Neural cell (in vitro differentiated cells): ENCODE results near the gene GDPD2. TPM values are rescaled to one million over a fixed set of nuclear protein-coding genes. Genes with fewer than 3 reads are reported as not detected.

Experiments used
- H2AFZ ChIP-seq: fragments of 200-600, 300-800 bp; sonication (generic), shearing (Covaris generic); 2 replicates; pipeline ENCODE4 v1.6.0; 2014; ENCODE audit warnings: low read depth, mild to moderate bottlenecking, antibody characterized with exemption, low read length, moderate library complexity
- H3F3A ChIP-seq: fragments of 200-600 bp; shearing (Covaris generic); 2 replicates; pipeline ENCODE4 v1.6.1; 2016; ENCODE audit warnings: mild to moderate bottlenecking, moderate library complexity, mixed read lengths, antibody characterized with exemption, low read length; ENCODE audit not compliant: insufficient read depth, poor library complexity, severe bottlenecking
- H3K27ac ChIP-seq: fragments of 200-600, 300-800 bp; sonication (generic), shearing (Covaris generic); 2 replicates; pipeline ENCODE4 v1.5.1; 2014; ENCODE audit warnings: mild to moderate bottlenecking, low read length, moderate library complexity
- H3K27me3 ChIP-seq: fragments of 300-800, 200-600 bp; sonication (generic), shearing (Covaris generic); 2 replicates; pipeline ENCODE4 v1.6.0; 2014; ENCODE audit warnings: mild to moderate bottlenecking, low read depth, low read length, moderate library complexity; ENCODE audit not compliant: insufficient read depth
- H3K36me3 ChIP-seq: fragments of 300-800, 200-600 bp; sonication (generic), shearing (Covaris generic); 2 replicates; pipeline ENCODE4 v1.5.1; 2014; ENCODE audit warnings: mild to moderate bottlenecking, antibody characterized with exemption, low read length, moderate library complexity; ENCODE audit not compliant: insufficient read depth
- H3K4me2 ChIP-seq: fragments of 300-800, 200-600 bp; sonication (generic), shearing (Covaris generic); 2 replicates; pipeline ENCODE4 v1.6.0; 2014; ENCODE audit warnings: mild to moderate bottlenecking, low read length
- H3K4me3 ChIP-seq: fragments of 300-800, 200-600 bp; sonication (generic), shearing (Covaris generic); 2 replicates; pipeline ENCODE4 v1.5.1; 2014; ENCODE audit warnings: mild to moderate bottlenecking, low read length, moderate library complexity
- H3K79me2 ChIP-seq: fragments of 200-600 bp; shearing (Covaris generic); replicated peaks from 2 replicates; pipeline ENCODE4 v1.6.0; 2014; ENCODE audit warnings: mild to moderate bottlenecking, low read length, moderate library complexity; ENCODE audit not compliant: insufficient read depth
- H3K9ac ChIP-seq: fragments of 300-800, 200-600 bp; sonication (generic), shearing (Covaris generic); 2 replicates; pipeline ENCODE4 v1.6.1; 2016; ENCODE audit warnings: mild to moderate bottlenecking, low read length, mixed read lengths
- H3K9me2 ChIP-seq: fragments of 200-600 bp; shearing (Covaris generic); 2 replicates; pipeline ENCODE4 v1.6.1; 2016; ENCODE audit warnings: mild to moderate bottlenecking, low read length, mixed read lengths; ENCODE audit not compliant: insufficient read depth
- H3K9me3 ChIP-seq: fragments of 200-600, 300-800 bp; sonication (generic), shearing (Covaris generic); 2 replicates; pipeline ENCODE4 v1.6.1; 2016; ENCODE audit warnings: mild to moderate bottlenecking, mixed run types, low read length, moderate library complexity, mixed read lengths
- H4K20me1 ChIP-seq: fragments of 200-600 bp; shearing (Covaris generic); 2 replicates; pipeline ENCODE4 v1.6.1; 2016; ENCODE audit warnings: mild to moderate bottlenecking, mixed run types; ENCODE audit not compliant: insufficient read depth
- CTCF ChIP-seq: fragments of 450-650 bp; IDR thresholded peaks from 2 replicates; pipeline ENCODE4 v1.5.1; 2014; ENCODE audit warnings: antibody characterized with exemption, mild to moderate bottlenecking, moderate library complexity; ENCODE audit not compliant: poor library complexity, severe bottlenecking
- EP300 ChIP-seq: fragments of 450-650 bp; conservative IDR thresholded peaks from 2 replicates; pipeline ENCODE4 v1.6.1; 2014; ENCODE audit warnings: antibody characterized with exemption, mild to moderate bottlenecking, moderate library complexity; ENCODE audit not compliant: poor library complexity, severe bottlenecking
- EZH2 ChIP-seq: fragments of 200-600, 300-800 bp; shearing (Covaris generic), sonication (generic); IDR thresholded peaks from 2 replicates; pipeline ENCODE4 v1.6.1; 2014; ENCODE audit warnings: antibody characterized with exemption, low read length, borderline replicate concordance, mild to moderate bottlenecking; ENCODE audit not compliant: insufficient read depth, poor library complexity, severe bottlenecking
- MXI1 ChIP-seq: fragments of 450-650 bp; conservative IDR thresholded peaks from 2 replicates; pipeline ENCODE4 v1.6.1; 2014; ENCODE audit warnings: antibody characterized with exemption, mild to moderate bottlenecking; ENCODE audit not compliant: poor library complexity, severe bottlenecking
- POLR2AphosphoS5 ChIP-seq: IDR thresholded peaks from 2 replicates; pipeline ENCODE4 v1.6.1; 2012
- RAD21 ChIP-seq: fragments of 450-650 bp; conservative IDR thresholded peaks from 2 replicates; pipeline ENCODE4 v1.6.1; 2014; ENCODE audit warnings: antibody characterized with exemption, mild to moderate bottlenecking, moderate library complexity
- REST ChIP-seq: IDR thresholded peaks from 2 replicates; pipeline ENCODE4 v1.6.1; 2012; ENCODE audit warnings: borderline replicate concordance
- SMC3 ChIP-seq: fragments of 450-650 bp; conservative IDR thresholded peaks from 2 replicates; pipeline ENCODE4 v1.6.1; 2014; ENCODE audit warnings: antibody characterized with exemption, mild to moderate bottlenecking, moderate library complexity; ENCODE audit not compliant: poor library complexity
- TAF1 ChIP-seq: IDR thresholded peaks from 2 replicates; pipeline ENCODE4 v1.6.1; 2012; ENCODE audit warnings: low read depth
- polyA plus RNA-seq: library from polyadenylated mRNA; depleted of rRNA; stranded (reverse); fragments of >200 nt; gene quantifications from 2 replicates; pipeline ENCODE4 v1.2.3, GENCODE V29; 2014

GDPD2 gene
- polyA plus RNA-seq, 1 donor from 2014 or later, result not detected

- Histone ChIP-seq H3K79me2 (no peaks in the 10 kb centered on the region), H3K36me3 (no peaks in the 10 kb centered on the region), H3K9me3 (no peaks in the 10 kb centered on the region), H4K20me1 (no peaks in the 10 kb centered on the region), H3K4me2 (no peak overlapping the region), H3K9ac (no peak overlapping the region), H3K9me2 (no peaks in the 10 kb centered on the region), H2AFZ (no peak overlapping the region), H3K4me3 (no peak overlapping the region), H3K27me3 (no peaks in the 10 kb centered on the region), H3F3A (no peaks in the 10 kb centered on the region), H3K27ac (no peak overlapping the region)
- TF ChIP-seq RAD21 (no peak), EZH2 (no peak), EP300 (no peak), MXI1 (no peak), SMC3 (no peak), POLR2AphosphoS5 (no peak), REST (no peak), TAF1 (no peak), CTCF (no peak)
Measured at GRCh38 chrX:70423936-70424675, 992 bp downstream of the GDPD2 start.

GRCh38 chrX:70424801-70425200, 1.7 kb downstream of the GDPD2 start:
- Histone ChIP-seq H2AFZ (no peak overlapping the region), H3K36me3 (no peaks in the 10 kb centered on the region), H4K20me1 (no peaks in the 10 kb centered on the region), H3K9me3 (no peaks in the 10 kb centered on the region), H3K9ac (no peak overlapping the region), H3K4me2 (no peak overlapping the region), H3K9me2 (no peaks in the 10 kb centered on the region), H3F3A (no peaks in the 10 kb centered on the region), H3K79me2 (no peaks in the 10 kb centered on the region), H3K4me3 (no peak overlapping the region), H3K27ac (no peak overlapping the region), H3K27me3 (no peaks in the 10 kb centered on the region)
- TF ChIP-seq POLR2AphosphoS5, result no peak
- TF ChIP-seq TAF1, result no peak
- no peak for TF ChIP-seq EP300
- TF ChIP-seq MXI1, result no peak
- TF ChIP-seq REST, result no peak
- no peak for TF ChIP-seq SMC3
- no peak for TF ChIP-seq EZH2
- no peak for TF ChIP-seq RAD21
- TF ChIP-seq CTCF, result no peak
